Activated CD4-positive, alpha-beta T cell treated with anti-CD3 and anti-CD28 coated beads, Interleukin-2, amount 50 U/mL, for 48 hours (primary cell): ENCODE data around the gene CGAS.
A peak's percentile ranks its signal among the peaks of the same experiment; 100 is the strongest.
"Not testable (repeated sequence)": the region's sequence is repeated elsewhere in the genome, so short reads cannot be mapped to it uniquely, and the experiment has no call there.

ENCODE experiments used
- DNase-seq, 2 experiments: peaks; one replicate each; pipeline ENCODE4 v3.0.0-alpha.2; 2020

The CGAS gene

GRCh38 chr6:73394577-73395354 lies 57.3 kb downstream of the CGAS start, which contains the start of gene DDX43:
Gene DDX43, plus strand, starts transcription at chr6:73394828. Its CDS starts 78 bp downstream, at chr6:73394906.
- DNase-seq: peak; percentile 18 to 33

- DNase-seq: no peak
Measured at GRCh38 chr6:73393278-73393677, 58.8 kb downstream of the CGAS start.

DNA sequence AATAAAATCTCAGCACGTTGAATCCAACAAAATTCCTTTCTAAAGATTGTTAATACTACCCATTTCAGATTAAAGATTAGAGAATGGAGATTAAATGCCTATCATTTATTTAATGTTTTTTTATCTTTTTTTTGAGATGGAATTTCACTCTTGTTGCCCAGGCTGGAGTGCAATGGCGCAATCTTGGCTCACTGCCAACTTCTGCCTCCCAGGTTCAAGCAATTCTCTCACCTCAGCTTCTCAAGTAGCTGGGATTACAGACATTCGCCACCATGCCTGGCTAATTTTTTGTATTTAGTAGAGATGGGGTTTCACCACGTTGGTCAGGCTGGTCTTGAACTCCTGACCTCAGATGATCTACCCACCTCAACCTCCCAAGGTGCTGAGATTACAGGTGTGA lies 59.9 kb downstream of the CGAS start:
- DNase-seq: not testable (repeated sequence)

GRCh38 chr6:73391675-73392074 lies 60.4 kb downstream of the CGAS start:
- DNase-seq: no peak

GRCh38 chr6:73389854-73390253 lies 62.2 kb downstream of the CGAS start:
- DNase-seq: no peak

GRCh38 chr6:73388800-73389512 lies 63.1 kb downstream of the CGAS start:
- peak; percentile 67 to 74 for DNase-seq

DNA sequence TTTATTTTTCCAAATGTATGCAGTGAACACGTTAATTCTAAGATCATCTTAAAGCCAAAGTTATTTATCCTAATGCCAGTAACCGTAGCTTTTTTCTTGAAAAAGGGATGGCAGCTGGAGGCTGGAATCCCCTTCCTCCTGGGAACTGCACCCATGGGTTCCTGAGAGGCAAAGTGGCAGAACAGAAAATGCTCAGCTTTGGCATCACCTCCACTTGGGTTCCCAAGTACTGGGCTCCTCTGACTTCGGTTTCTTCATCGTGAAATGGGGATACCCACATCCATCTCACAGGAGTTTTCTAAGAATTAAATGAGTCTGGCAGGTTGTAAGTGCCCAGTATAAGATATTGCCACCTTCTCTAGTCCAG lies 63.7 kb downstream of the CGAS start:
- DNase-seq: no peak

DNA sequence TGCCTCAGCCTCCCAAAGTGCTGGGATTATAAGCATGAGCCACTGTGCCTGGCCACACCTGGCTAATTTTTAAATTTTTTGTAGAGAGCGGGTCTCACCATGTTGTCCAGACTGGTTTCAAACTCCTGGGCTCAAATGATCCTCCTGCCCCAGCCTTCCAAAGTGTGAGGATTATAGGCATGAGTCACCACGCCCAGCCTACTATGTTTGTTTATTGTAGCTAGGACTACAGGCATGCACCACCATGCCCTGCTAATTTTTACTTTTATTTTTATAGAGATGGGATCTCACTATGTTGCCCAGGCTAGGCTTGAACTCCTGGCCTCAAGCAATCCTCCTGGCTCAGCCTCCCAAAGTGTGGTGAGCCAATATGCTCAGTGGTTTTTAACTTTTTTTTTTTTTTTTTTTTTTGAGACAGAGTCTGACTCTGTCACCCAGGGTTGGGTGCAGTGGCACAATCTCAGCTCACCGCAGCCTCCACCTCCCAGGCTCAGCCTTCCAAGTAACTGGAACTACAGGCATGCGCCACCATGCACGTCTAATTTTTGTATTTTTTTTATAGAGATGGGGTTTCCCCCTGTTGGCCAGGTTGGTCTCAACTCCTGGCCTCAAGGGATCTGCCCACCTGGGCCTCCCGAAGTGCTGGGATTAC lies 69.5 kb downstream of the CGAS start:
- no peak for DNase-seq

GRCh38 chr6:73381531-73381930 lies 70.6 kb downstream of the CGAS start:
- DNase-seq: not testable (repeated sequence)

GRCh38 chr6:73377225-73377624 lies 74.9 kb downstream of the CGAS start:
- no peak for DNase-seq

- DNase-seq: no peak
Measured at GRCh38 chr6:73375216-73375615, 76.9 kb downstream of the CGAS start.
